A549 (cell line): Measurements from ENCODE around the gene SYNE4. TPM values are rescaled to one million over a fixed set of nuclear protein-coding genes. Genes with fewer than 3 reads are reported as not detected.

Experiments used
- ATAC-seq, 2 experiments: fragments of 200-7000 bp in 1 of 2; fragments of >200 bp in 1 of 2; cut with Nextera tagmentation in 1 of 2; cut with Tn5 transposase in 1 of 2; 3 replicates each; pipeline versions ENCODE4 v1.8.0 to v1.9.1; 2018 to 2020; ENCODE audit warnings: mild to moderate bottlenecking in 1 of 2, moderate library complexity in 1 of 2
- CTCF ChIA-PET: fragments of 300-600 bp; sonication (Branson Sonifier 250); formaldehyde crosslinking; extraction: SDS; loops from one replicate; lab custom pipeline; 2021; ENCODE audit warnings: antibody characterized with exemption, inconsistent platforms; lab: Yijun Ruan, JAX
- POLR2A ChIA-PET: fragments of 350-600 bp; formaldehyde crosslinking; extraction: SDS; loops from one replicate; lab custom pipeline; 2021; ENCODE audit warnings: antibody characterized with exemption, inconsistent platforms; lab: Yijun Ruan, JAX
- DNase-seq, 2 experiments: peaks; one replicate each; pipeline versions ENCODE4 v3.0.0 to v3.0.0-alpha.2; 2011 to 2016; ENCODE audit warnings: low read depth in 1 of 2, low spot score in 1 of 2
- FAIRE-seq: peaks from 2 replicates; lab custom pipeline; 2011; peaks lifted over from hg19 to GRCh38; lab: Jason Lieb, UNC
- H3K27ac ChIP-seq, 2 experiments: fragments of >200 bp; sonication (Bioruptor Twin); formaldehyde crosslinking; 3 replicates each; pipeline ENCODE4 v1.5.1; 2016 to 2017
- H3K4me1 ChIP-seq: fragments of >200 bp; sonication (Bioruptor Twin); formaldehyde crosslinking; 3 replicates; pipeline ENCODE4 v1.6.1; 2016
- H3K4me2 ChIP-seq: fragments of >200 bp; sonication (Bioruptor Twin); formaldehyde crosslinking; 3 replicates; pipeline ENCODE4 v1.6.1; 2016
- H3K4me3 ChIP-seq: fragments of >200 bp; sonication (Bioruptor Twin); formaldehyde crosslinking; 3 replicates; pipeline ENCODE4 v1.5.1; 2016
- H3K9me3 ChIP-seq: fragments of >200 bp; sonication (Bioruptor Twin); formaldehyde crosslinking; 3 replicates; pipeline ENCODE4 v1.6.1; 2016
- ATOH8 ChIP-seq: fragments of 250-450 bp; sonication (Bioruptor Pico); IDR thresholded peaks from 2 replicates; pipeline ENCODE4 v1.5.0; 2020; ENCODE audit warnings: low read depth, mild to moderate bottlenecking, moderate library complexity
- CBX2 ChIP-seq: fragments of 200-600 bp; sonication (generic); IDR thresholded peaks from 2 replicates; pipeline ENCODE4 v1.6.1; 2016; ENCODE audit warnings: low read depth, mild to moderate bottlenecking, borderline replicate concordance
- CBX8 ChIP-seq: fragments of 200-600 bp; sonication (generic); IDR thresholded peaks from 2 replicates; pipeline ENCODE4 v1.6.1; 2016
- CHD2 ChIP-seq: fragments of 150-350 bp; IDR thresholded peaks from 2 replicates; pipeline ENCODE4 v1.6.1; 2014; ENCODE audit warnings: low read length; ENCODE audit not compliant: partially characterized antibody
- CHD4 ChIP-seq: fragments of 200-600 bp; sonication (generic); IDR thresholded peaks from 2 replicates; pipeline ENCODE4 v1.6.1; 2016; ENCODE audit warnings: antibody characterized with exemption, mild to moderate bottlenecking, borderline replicate concordance
- FOXS1 ChIP-seq: fragments of 250-450 bp; sonication (Bioruptor Pico); IDR thresholded peaks from 2 replicates; pipeline ENCODE4 v1.5.0; 2020; ENCODE audit warnings: mild to moderate bottlenecking, moderate library complexity
- HOXB13 ChIP-seq: fragments of 250-450 bp; sonication (Bioruptor Pico); IDR thresholded peaks from 2 replicates; pipeline ENCODE4 v1.5.0; 2020; ENCODE audit warnings: low read depth, mild to moderate bottlenecking, moderate library complexity
- HOXB5 ChIP-seq: fragments of 250-450 bp; sonication (Bioruptor Pico); IDR thresholded peaks from 2 replicates; pipeline ENCODE4 v1.5.0; 2020; ENCODE audit warnings: mild to moderate bottlenecking, moderate library complexity
- JUN ChIP-seq, 2 experiments: fragments of >200 bp; sonication (Bioruptor Twin); formaldehyde crosslinking; IDR thresholded peaks; 2 replicates in 1 of 2; 3 replicates in 1 of 2; pipeline ENCODE4 v1.6.1; 2016 to 2017
- MAX ChIP-seq: IDR thresholded peaks from 2 replicates; pipeline ENCODE4 v1.6.1; 2012
- MYC ChIP-seq: IDR thresholded peaks from 2 replicates; pipeline ENCODE4 v1.6.1; 2012; ENCODE audit warnings: mild to moderate bottlenecking, inconsistent platforms, low read length, improper control_type of control experiment, borderline replicate concordance
- NFE2L2 ChIP-seq: fragments of 150-350 bp; conservative IDR thresholded peaks from 2 replicates; pipeline ENCODE4 v1.6.1; 2014; ENCODE audit warnings: low read length
- NPAS2 ChIP-seq: fragments of 250-450 bp; sonication (Bioruptor Pico); IDR thresholded peaks from 2 replicates; pipeline ENCODE4 v1.8.0; 2022; ENCODE audit warnings: mild to moderate bottlenecking, moderate library complexity, borderline replicate concordance
- POLR2A ChIP-seq: IDR thresholded peaks from 2 replicates; pipeline ENCODE4 v1.6.1; 2012; ENCODE audit warnings: mild to moderate bottlenecking, low read length
- SMC3 ChIP-seq: fragments of >200 bp; sonication (Bioruptor Twin); formaldehyde crosslinking; IDR thresholded peaks from 3 replicates; pipeline ENCODE4 v1.6.1; 2018; ENCODE audit warnings: inconsistent platforms
- TFCP2L1 ChIP-seq: fragments of 250-450 bp; sonication (Bioruptor Pico); IDR thresholded peaks from 2 replicates; pipeline ENCODE4 v1.5.0; 2021; ENCODE audit warnings: mild to moderate bottlenecking
- TP53 ChIP-seq: fragments of 250-450 bp; sonication (Bioruptor Pico); IDR thresholded peaks from 2 replicates; pipeline ENCODE4 v1.5.0; 2021; ENCODE audit warnings: mild to moderate bottlenecking, moderate library complexity
- WGBS: methylation state at CpG from one replicate; pipeline ENCODE4 v1.1.6; 2017; ENCODE audit errors: missing lambda C conversion rate; 5-methylcytosine and 5-hydroxymethylcytosine counted together
- polyA plus RNA-seq, 4 experiments: library from polyadenylated mRNA; depleted of rRNA in 3 of 4; stranded (reverse); fragments of >200 nt; fragmentation: RNase III in 1 of 4; extraction: RNeasy Plus Mini Kit Qiagen cat#74134 plus additional on column Dnase treatment in 1 of 4; gene quantifications; 2 replicates in 3 of 4; 3 replicates in 1 of 4; pipeline ENCODE4 v1.2.3, GENCODE V29; 2011 to 2017
- TF ChIP-seq, protein P1 (sequence below): fragments of >200 bp; sonication (Bioruptor Twin); formaldehyde crosslinking; IDR thresholded peaks from 2 replicates; pipeline ENCODE4 v1.6.1; 2016
- TF ChIP-seq, protein P2 (sequence below): IDR thresholded peaks from 2 replicates; pipeline ENCODE4 v1.6.1; 2012; ENCODE audit warnings: low read depth, borderline replicate concordance
- TF ChIP-seq, protein P3 (sequence below): fragments of >200 bp; sonication (Bioruptor Twin); formaldehyde crosslinking; IDR thresholded peaks from 3 replicates; pipeline ENCODE4 v1.6.1; 2016
- TF ChIP-seq, protein P4 (sequence below): fragments of 450-650 bp; IDR thresholded peaks from 2 replicates; pipeline ENCODE4 v1.6.1; 2014; ENCODE audit warnings: antibody characterized with exemption

The SYNE4 gene
- polyA plus RNA-seq, 2 of the 4 experiments (the other 2 are of a cell fraction): 0.37 to 0.56 TPM

DNA sequence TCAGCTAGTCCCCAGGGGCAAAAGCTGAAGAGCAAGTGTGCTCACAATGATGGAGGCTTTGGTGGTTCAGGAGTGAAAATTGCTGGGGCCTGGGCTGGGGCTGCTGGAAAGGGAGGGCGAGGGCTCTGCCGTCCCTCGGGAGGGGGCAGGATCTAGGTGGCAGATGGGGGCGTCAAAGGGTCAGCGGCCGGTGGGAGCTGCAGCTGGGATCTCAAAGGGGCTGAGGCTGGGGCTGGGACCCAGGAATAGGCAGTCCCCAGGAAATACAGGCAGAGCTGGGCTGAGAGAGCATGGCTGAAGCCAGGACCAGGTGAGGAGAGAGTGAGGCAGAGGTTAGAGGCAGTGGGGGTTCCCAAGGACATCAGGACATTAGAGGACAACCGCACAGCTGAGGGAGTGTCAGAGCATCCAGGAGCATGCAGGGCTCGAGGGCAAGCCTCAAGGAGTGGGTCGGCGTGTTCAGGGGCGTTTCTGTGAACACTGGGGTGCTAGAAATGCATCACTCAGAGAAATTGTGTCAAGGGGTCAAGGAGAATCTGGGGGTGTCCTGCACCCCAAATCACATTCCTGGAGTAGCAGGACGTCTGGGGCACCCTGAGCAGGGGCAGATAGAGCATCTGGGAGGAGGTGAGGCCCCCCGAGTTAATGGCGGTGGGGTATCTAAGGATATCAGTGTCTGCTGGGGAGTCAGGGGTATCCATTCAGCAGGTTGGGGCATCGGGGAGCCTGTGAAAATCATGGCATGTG lies 1.2 kb upstream of the SYNE4 start:
- POLR2A ChIA-PET: interaction anchor here (0.5 to 2.1 kb wide), 4 partner anchors 15 to 131 kb away, joined by 3 to 11 read pairs (median 4); partner anchors contain the start of genes POLR2I, SDHAF1 and TBCB
- no peak for ATAC-seq
- TF ChIP-seq, protein P1, sequence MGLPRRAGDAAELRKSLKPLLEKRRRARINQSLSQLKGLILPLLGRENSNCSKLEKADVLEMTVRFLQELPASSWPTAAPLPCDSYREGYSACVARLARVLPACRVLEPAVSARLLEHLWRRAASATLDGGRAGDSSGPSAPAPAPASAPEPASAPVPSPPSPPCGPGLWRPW: no peak
- TF ChIP-seq CHD2: peak; percentile 9
- TF ChIP-seq, all 56 proteins: peak for 1
- H3K4me3 ChIP-seq: peak overlapping the region; percentile 41
- peaks cover 19% of the 10 kb centered on the region; the same call in 2 of the 3 replicates for H3K4me1 ChIP-seq
- WGBS: 73% methylated on average over 15 of the region's 15 CpGs
- peak overlapping the region; percentile 62 to 87 for H3K27ac ChIP-seq
- peak overlapping the region; percentile 90 for H3K4me2 ChIP-seq
- CTCF ChIA-PET: interaction anchor here (0.6 to 1.7 kb wide), 4 partner anchors 10 to 155 kb away, joined by 3 to 10 read pairs (median 4); no protein-coding TSS in a partner anchor
- peak; percentile 7 for FAIRE-seq
- no peaks in the 10 kb centered on the region for H3K9me3 ChIP-seq
- DNase-seq: no peak

- Histone ChIP-seq H3K4me2 (peak overlapping the region; percentile 90), H3K4me3 (peak overlapping the region; percentile 41), H3K9me3 (no peaks in the 10 kb centered on the region), H3K27ac (peak overlapping the region; percentile 62 to 87), H3K4me1 (peaks cover 17% of the 10 kb centered on the region; the same call in 2 of the 3 replicates)
- WGBS: 6% methylated on average over 43 of the region's 50 CpGs
- peak; percentile 63 to 70 for ATAC-seq
- peak; percentile 58 to 84 for DNase-seq
- CTCF ChIA-PET: interaction anchor here (0.8 to 1.7 kb wide), 8 partner anchors 9 to 116 kb away, joined by 3 to 10 read pairs (median 4); partner anchors contain the start of gene THAP8
- FAIRE-seq: no peak
- TF ChIP-seq TP53 (CRISPR knock-in tag): 0 out of 2 replicates have a peak, but pooled peaks have one; percentile 54
- TF ChIP-seq MYC: 0 out of 2 replicates have a peak, but pooled peaks have one; percentile 17
- TF ChIP-seq HOXB13 (CRISPR knock-in tag): peak; percentile 61; the same call in 1 of the 2 replicates
- 0 out of 2 replicates have a peak, but pooled peaks have one; percentile 31 for TF ChIP-seq ATOH8 (CRISPR knock-in tag)
- TF ChIP-seq NPAS2 (CRISPR knock-in tag): no peak
- TF ChIP-seq, protein P2, sequence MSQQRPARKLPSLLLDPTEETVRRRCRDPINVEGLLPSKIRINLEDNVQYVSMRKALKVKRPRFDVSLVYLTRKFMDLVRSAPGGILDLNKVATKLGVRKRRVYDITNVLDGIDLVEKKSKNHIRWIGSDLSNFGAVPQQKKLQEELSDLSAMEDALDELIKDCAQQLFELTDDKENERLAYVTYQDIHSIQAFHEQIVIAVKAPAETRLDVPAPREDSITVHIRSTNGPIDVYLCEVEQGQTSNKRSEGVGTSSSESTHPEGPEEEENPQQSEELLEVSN: peak; percentile 46; the same call in 1 of the 2 replicates
- peak; percentile 78 for TF ChIP-seq MAX
- TF ChIP-seq, protein P3, sequence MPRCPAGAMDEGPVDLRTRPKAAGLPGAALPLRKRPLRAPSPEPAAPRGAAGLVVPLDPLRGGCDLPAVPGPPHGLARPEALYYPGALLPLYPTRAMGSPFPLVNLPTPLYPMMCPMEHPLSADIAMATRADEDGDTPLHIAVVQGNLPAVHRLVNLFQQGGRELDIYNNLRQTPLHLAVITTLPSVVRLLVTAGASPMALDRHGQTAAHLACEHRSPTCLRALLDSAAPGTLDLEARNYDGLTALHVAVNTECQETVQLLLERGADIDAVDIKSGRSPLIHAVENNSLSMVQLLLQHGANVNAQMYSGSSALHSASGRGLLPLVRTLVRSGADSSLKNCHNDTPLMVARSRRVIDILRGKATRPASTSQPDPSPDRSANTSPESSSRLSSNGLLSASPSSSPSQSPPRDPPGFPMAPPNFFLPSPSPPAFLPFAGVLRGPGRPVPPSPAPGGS: peak; percentile 65; the same call in 1 of the 3 replicates
- no peak for TF ChIP-seq FOXS1 (CRISPR knock-in tag)
- peak in 1 of 2 experiments; percentile 62; a peak in 2 of 5 replicates for TF ChIP-seq JUN (IDR thresholded peaks at IDR 0.05)
- peak; percentile 60; the same call in 1 of the 2 replicates for TF ChIP-seq HOXB5 (CRISPR knock-in tag)
- TF ChIP-seq SMC3: 0 out of 3 replicates have a peak, but pooled peaks have one; percentile 7
- TF ChIP-seq CBX8: no peak
- TF ChIP-seq, protein P4, sequence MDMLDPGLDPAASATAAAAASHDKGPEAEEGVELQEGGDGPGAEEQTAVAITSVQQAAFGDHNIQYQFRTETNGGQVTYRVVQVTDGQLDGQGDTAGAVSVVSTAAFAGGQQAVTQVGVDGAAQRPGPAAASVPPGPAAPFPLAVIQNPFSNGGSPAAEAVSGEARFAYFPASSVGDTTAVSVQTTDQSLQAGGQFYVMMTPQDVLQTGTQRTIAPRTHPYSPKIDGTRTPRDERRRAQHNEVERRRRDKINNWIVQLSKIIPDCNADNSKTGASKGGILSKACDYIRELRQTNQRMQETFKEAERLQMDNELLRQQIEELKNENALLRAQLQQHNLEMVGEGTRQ: no peak
- TF ChIP-seq NFE2L2: no peak
- peak; percentile 70 for TF ChIP-seq POLR2A
- no peak for TF ChIP-seq TFCP2L1
- TF ChIP-seq CBX2: no peak
- no peak for TF ChIP-seq CHD4
- POLR2A ChIA-PET: interaction anchor here (0.5 to 2.1 kb wide), 4 partner anchors 14 to 132 kb away, joined by 3 to 11 read pairs (median 4); partner anchors contain the start of genes POLR2I, SDHAF1 and TBCB
Observed at GRCh38 chr19:36009220-36009619, 607 bp upstream of the SYNE4 start.
